Naive B cell (primary cell): ENCODE measurements around the gene SUGP1. TPM values are rescaled to one million over a fixed set of nuclear protein-coding genes. Genes with fewer than 3 reads are reported as not detected.

Source experiments
- polyA plus RNA-seq, 6 donors: library from polyadenylated mRNA; unstranded; fragments of 300-500 nt; fragmentation: Illumina TruSeq; gene quantifications; one replicate each; pipeline ENCODE4 v1.2.3, GENCODE V29; 2021; ENCODE audit warnings: low read depth in 6 of 6

Gene SUGP1
- polyA plus RNA-seq, 6 donors from 2014 or later = 22.8 to 45.7 (median 26.5) TPM

Other genes with a start within 250 kb of the SUGP1 start
- 10 to 100 TPM; 15.0 to 22.9 (median 18.3) TPM for gene TMEM161A, start 182.0 kb downstream of the SUGP1 start, polyA plus RNA-seq
- gene MEF2B, start 150.2 kb downstream of the SUGP1 start, polyA plus RNA-seq = 1 to 10 TPM in 1 of 6 donors, under 1 TPM in 3, not detected in 2; 0.19 to 1.4 (median 0.38) TPM
- 10 to 100 TPM; 26.2 to 31.6 (median 28.2) TPM for gene BORCS8, start 128.4 kb downstream of the SUGP1 start, polyA plus RNA-seq
- 100 to 1,000 TPM in 1 of 6 donors, 10 to 100 TPM in 5; 74.7 to 141 (median 85.8) TPM for gene RFXANK, start 128.3 kb downstream of the SUGP1 start, polyA plus RNA-seq
- 10 to 100 TPM; 25.6 to 38.4 (median 31.4) TPM for gene NR2C2AP, start 117.1 kb downstream of the SUGP1 start, polyA plus RNA-seq
- gene NCAN, start 108.6 kb downstream of the SUGP1 start, polyA plus RNA-seq = not detected
- gene TM6SF2, start 47.2 kb downstream of the SUGP1 start, polyA plus RNA-seq = not detected
- gene MAU2, start 320 bp upstream of the SUGP1 start, polyA plus RNA-seq = 10 to 100 TPM; 17.6 to 39.9 (median 24.2) TPM
- 10 to 100 TPM in 3 of 6 donors, 1 to 10 TPM in 3; 2.2 to 19.2 (median 10.6) TPM for gene GATAD2A, start 85.2 kb upstream of the SUGP1 start, polyA plus RNA-seq
- gene TSSK6, start 195.0 kb upstream of the SUGP1 start, polyA plus RNA-seq = 1 to 10 TPM; 1.1 to 4.3 (median 2.3) TPM
- 100 to 1,000 TPM; 226 to 324 (median 271) TPM for gene NDUFA13, start 195.7 kb upstream of the SUGP1 start, polyA plus RNA-seq
- under 1 TPM in 2 of 6 donors, not detected in 4; 0.17 TPM for gene YJEFN3, start 208.4 kb upstream of the SUGP1 start, polyA plus RNA-seq
- under 1 TPM in 1 of 6 donors, not detected in 5; 0.11 TPM for gene CILP2, start 217.8 kb upstream of the SUGP1 start, polyA plus RNA-seq